ENCODE data around the gene ELMO1.

The ELMO1 gene

DNA sequence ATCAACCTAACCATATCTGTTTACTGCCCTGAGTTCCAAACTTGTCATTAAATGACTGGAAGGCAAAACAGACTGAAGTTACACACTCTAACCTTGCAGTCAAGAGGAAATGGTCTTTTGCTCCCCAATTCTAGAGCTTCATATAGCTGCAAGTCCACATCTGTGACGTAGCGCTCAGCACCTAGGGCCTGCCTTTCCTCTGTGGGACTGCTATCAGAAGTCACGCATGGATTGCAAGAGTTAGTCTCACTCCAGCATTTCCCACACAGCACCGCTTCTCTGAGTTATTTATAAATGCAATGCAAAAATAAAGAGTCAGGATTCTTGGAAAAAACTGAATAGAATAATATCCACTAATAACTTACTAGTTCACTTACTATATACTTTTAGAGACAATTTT lies 96.9 kb downstream of the ELMO1 start:
- DNase-seq (ENCODE audit: insufficient read length) = no peak
- TF ChIP-seq POLR2AphosphoS5 (IDR thresholded peaks at IDR 0.05; ENCODE audit: low read depth, low read length) = no peak
- no peak for TF ChIP-seq POLR2A (IDR thresholded peaks at IDR 0.05; ENCODE audit: low read depth, low read length)
- TF ChIP-seq TAF1 (IDR thresholded peaks at IDR 0.05; ENCODE audit: borderline replicate concordance, low read depth, low read length) = no peak
- no peak for FAIRE-seq

DNA sequence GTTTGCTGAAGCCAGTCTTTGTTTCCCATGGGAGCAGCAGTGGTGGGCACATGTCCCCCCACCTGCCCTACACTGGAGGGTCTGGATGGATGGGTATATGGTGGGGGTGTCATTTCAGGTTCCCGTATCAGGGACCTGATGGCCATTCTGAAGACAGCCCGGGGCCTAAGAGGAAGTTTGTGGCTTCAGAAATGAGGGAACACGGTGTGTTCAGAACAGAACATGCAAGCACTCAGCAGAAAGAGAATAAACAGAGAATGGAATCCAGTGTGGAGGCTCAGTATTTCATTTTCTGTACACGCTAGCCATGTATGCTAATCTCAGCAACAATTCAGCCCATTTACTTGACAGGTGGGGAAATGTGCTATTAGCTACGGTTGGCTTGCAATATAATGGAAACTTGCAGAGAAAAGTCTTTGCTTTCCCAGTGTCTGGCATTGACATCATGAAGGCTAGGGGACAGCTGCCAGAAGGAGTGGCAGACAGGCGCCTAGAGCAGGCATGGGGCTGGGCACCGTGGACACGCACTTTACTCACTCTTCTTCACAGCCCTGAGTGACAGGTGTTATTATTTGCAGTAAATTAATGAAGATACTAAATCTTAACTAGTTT lies 98.6 kb downstream of the ELMO1 start:
- DNase-seq (ENCODE audit: insufficient read length) = no peak
- TF ChIP-seq POLR2A (IDR thresholded peaks at IDR 0.05; ENCODE audit: low read depth, low read length) (no peak), POLR2AphosphoS5 (IDR thresholded peaks at IDR 0.05; ENCODE audit: low read depth, low read length) (no peak), TAF1 (IDR thresholded peaks at IDR 0.05; ENCODE audit: borderline replicate concordance, low read depth, low read length) (no peak)
- FAIRE-seq = peak; percentile 88

DNA sequence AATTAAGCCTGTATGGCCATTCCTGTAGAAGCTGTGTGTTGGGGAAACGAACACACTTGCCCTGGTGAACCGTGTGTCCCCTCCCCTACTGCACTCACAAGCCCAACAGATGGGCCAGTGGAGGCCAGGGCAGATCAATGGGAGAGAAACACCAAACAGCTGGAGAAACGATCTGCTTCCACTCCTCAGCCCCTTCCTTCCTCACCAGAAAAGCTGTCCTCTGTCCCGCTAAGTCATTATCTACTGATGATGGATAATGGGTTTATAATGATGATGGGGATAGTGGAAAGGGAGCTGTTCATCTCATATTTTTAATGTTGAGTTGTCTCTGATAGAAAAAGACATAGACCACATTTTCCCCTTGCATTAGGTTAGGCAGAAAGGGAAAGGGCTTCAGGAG lies 99.7 kb downstream of the ELMO1 start:
- DNase-seq (ENCODE audit: insufficient read length) = no peak
- TF ChIP-seq TAF1 (IDR thresholded peaks at IDR 0.05; ENCODE audit: borderline replicate concordance, low read depth, low read length) (no peak), POLR2A (IDR thresholded peaks at IDR 0.05; ENCODE audit: low read depth, low read length) (no peak), POLR2AphosphoS5 (IDR thresholded peaks at IDR 0.05; ENCODE audit: low read depth, low read length) (no peak)
- FAIRE-seq = no peak

DNA sequence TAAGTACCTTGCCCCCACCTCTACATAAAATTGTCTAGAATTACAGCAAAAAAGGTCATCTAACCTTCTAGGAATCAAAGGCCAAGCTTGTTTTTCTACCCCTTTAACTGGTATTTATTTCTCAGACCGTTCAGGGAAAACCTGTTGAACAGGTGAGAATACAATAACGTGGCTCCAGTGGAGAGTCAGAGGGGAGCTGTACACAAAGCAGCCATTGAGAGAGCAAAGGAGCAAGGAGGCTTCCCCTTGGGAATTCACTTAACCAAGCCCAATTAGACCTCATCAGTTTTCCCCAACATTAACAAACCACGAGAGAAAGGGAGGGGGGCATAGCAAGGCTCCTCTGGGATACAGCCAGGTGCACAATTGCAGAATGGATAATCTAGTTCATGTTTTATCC lies 101.9 kb downstream of the ELMO1 start:
- DNase-seq (ENCODE audit: insufficient read length) (no peak), FAIRE-seq (no peak)
- TF ChIP-seq POLR2AphosphoS5 (IDR thresholded peaks at IDR 0.05; ENCODE audit: low read depth, low read length) (no peak), TAF1 (IDR thresholded peaks at IDR 0.05; ENCODE audit: borderline replicate concordance, low read depth, low read length) (no peak), POLR2A (IDR thresholded peaks at IDR 0.05; ENCODE audit: low read depth, low read length) (no peak)

DNA sequence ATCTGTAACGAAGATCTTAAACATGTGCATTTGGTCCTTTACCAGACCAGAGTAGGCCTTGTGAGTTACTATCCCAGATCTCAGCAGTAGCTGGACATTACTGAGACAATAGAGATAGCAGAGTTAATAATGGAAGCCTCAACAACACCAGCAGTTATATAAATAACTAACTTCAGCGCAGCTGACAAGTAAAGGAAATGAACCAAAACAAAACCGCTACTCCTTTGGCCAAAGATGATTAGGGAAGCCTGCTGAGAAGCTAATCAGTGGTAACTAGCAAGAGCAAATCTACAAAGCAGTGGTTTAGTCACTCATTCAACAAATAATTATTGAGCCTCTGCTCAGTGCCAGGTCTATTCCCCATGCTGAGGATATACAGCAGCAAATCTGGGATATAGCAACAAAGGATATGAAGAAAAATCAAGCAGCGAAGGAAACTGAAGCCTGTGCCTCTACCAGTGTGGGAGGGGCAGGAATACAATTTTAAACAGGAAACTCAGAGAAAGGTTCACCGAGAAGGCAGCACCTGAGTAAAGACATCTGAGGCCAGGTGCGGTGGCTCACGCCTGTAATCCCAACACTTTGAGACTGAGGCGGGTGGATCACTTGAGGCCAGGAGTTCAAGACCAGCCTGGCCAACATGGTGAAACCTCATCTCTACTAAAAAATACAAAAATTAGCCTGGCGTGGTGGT lies 103.6 kb downstream of the ELMO1 start:
- peak; percentile 96 for FAIRE-seq
- TF ChIP-seq POLR2A (IDR thresholded peaks at IDR 0.05; ENCODE audit: low read depth, low read length) = no peak
- no peak for TF ChIP-seq POLR2AphosphoS5 (IDR thresholded peaks at IDR 0.05; ENCODE audit: low read depth, low read length)
- no peak for TF ChIP-seq TAF1 (IDR thresholded peaks at IDR 0.05; ENCODE audit: borderline replicate concordance, low read depth, low read length)
- no peak for DNase-seq (ENCODE audit: insufficient read length)

DNA sequence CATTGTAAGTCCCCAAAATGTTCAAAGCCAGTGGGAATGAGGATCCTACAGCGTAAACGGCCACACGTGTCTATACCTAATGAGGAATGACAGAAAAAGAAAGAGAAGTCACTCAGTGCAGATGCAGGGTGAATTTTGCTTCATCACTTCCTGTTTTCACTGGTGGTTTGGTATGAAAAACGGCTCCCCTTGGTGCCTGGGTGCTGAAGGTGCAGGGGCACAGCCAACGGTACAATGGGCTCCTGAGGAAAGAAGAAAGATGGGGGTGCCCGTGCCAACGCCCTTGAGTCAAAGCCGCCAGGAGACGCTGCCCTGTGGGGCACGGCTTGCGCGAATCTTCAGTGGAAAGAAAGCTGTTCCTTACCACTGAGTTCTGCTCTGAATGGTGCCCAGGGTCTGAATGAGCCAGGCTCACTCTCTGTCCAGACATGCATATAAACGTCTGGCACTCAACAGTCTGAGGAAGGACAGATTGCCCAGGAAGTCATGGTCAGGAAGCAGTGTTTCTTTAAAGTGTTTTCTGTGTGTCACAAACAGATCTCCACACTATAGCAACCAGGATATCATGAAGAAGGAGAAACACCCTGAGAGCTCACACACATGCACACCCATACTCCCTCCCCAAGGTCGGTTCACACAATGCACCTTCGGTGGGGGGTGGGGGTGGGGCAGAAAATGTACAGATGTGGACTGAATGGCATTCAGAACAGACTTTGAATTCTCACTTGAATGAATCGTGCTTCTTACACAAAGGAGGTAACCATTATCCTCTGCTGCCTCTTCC lies 105.8 kb downstream of the ELMO1 start:
- TF ChIP-seq POLR2A (IDR thresholded peaks at IDR 0.05; ENCODE audit: low read depth, low read length) (peak; percentile 57; the same call in 1 of the 2 replicates), POLR2AphosphoS5 (IDR thresholded peaks at IDR 0.05; ENCODE audit: low read depth, low read length) (peak; percentile 78), TAF1 (IDR thresholded peaks at IDR 0.05; ENCODE audit: borderline replicate concordance, low read depth, low read length) (peak; percentile 27; the same call in 1 of the 2 replicates)
- no peak for DNase-seq (ENCODE audit: insufficient read length)
- FAIRE-seq = peak; percentile 94

DNA sequence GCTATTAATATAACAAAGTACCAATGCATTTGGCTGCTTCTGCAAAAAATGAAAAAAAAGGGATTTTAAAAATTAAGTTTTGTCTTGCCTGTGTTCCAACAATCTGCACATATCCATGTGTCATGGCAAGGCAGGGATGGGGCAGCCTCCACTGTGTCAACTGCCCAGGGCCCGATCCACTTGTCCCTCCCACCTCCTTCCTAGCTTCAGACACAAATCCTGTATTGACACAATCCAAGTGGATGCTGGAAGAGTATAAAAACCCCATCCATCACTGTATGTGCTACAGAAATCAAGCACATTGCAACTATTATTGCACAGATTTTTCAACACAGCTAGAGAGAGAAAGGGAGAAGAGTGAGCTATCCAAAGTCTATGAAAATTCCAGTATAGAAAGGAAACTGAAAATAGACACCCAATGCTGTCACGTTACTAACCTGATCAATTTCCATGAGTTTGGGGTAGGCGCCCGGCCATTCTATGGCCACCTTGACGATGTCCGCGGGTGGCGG lies 106.4 kb downstream of the ELMO1 start:
- DNase-seq (ENCODE audit: insufficient read length) (no peak), FAIRE-seq (no peak)
- TF ChIP-seq TAF1 (IDR thresholded peaks at IDR 0.05; ENCODE audit: borderline replicate concordance, low read depth, low read length) (no peak), POLR2A (IDR thresholded peaks at IDR 0.05; ENCODE audit: low read depth, low read length) (no peak), POLR2AphosphoS5 (IDR thresholded peaks at IDR 0.05; ENCODE audit: low read depth, low read length) (no peak)

DNA sequence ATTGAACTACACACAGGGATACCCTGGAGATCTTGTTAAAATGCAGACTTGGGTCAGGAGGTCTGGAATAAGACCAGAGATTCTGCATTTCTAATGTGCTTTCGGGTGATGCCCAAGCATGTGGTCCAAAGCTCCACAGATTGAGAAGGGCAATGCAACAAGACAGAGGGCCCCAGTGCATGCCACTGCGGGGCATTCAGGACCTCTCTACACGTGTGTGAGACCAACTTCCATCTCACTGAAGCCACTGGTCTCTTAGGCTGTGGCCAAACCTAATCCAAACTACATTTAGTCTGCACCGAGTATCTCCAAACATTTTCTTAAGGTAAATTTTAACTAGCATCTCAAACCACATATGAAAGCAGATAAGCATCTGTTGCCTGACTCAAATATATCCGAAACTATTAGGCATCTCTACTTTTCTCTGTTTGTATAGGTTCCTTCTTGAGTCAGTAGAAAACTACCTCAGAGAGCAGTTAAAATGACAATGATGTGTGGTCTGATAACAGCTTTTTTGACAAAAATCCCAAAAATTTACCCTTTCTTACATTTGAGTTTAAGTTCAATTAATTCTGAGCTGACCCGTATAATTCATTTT lies 107.5 kb downstream of the ELMO1 start:
- DNase-seq (ENCODE audit: insufficient read length) (no peak), FAIRE-seq (peak; percentile 92)
- TF ChIP-seq TAF1 (IDR thresholded peaks at IDR 0.05; ENCODE audit: borderline replicate concordance, low read depth, low read length) = no peak
- peak; percentile 69 for TF ChIP-seq POLR2AphosphoS5 (IDR thresholded peaks at IDR 0.05; ENCODE audit: low read depth, low read length)

DNA sequence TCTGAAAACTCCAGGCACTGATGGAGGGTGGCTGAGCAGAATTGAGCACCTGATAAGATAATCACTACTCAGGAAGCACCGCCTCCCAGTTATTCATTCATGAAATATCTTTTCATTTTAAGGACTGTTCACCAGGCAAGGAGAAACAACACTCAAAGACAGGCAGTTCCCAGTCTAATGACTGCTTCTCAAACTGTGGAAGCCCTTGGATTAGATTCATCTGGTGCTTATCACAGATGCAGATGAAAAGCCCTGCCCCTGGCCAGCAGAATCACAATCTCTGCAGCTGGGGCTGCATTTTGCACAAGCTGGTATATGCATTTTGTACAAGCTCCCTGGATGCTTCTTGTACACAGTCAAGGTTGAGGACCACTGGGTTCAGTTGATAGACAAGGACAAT lies 109.7 kb downstream of the ELMO1 start:
- DNase-seq (ENCODE audit: insufficient read length) (no peak), FAIRE-seq (peak; percentile 61)
- TF ChIP-seq POLR2AphosphoS5 (IDR thresholded peaks at IDR 0.05; ENCODE audit: low read depth, low read length) = no peak
- TF ChIP-seq POLR2A (IDR thresholded peaks at IDR 0.05; ENCODE audit: low read depth, low read length) = no peak
- no peak for TF ChIP-seq TAF1 (IDR thresholded peaks at IDR 0.05; ENCODE audit: borderline replicate concordance, low read depth, low read length)

DNA sequence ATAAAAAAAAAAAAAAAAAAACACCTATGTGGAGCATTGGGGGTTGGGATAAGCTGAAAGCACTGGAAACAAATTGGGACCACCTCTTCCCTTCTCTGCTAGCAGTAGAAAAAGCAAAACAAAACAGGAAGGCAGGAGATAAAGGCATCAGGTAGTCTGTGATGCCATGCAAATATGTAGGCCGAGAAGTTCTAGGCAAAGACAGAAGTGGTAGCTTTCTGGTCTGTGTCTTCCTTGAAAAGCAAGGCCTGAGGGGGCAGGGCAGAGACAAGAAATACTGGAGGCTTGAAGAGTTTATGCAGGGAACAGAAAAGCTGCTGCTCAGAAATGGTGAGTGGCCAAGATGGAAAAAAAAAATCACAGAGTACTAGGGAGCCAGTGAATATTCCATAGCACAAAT lies 111.1 kb downstream of the ELMO1 start:
- DNase-seq (ENCODE audit: insufficient read length) (no peak), FAIRE-seq (peak; percentile 40)
- TF ChIP-seq POLR2AphosphoS5 (IDR thresholded peaks at IDR 0.05; ENCODE audit: low read depth, low read length) = no peak
- no peak for TF ChIP-seq TAF1 (IDR thresholded peaks at IDR 0.05; ENCODE audit: borderline replicate concordance, low read depth, low read length)
- no peak for TF ChIP-seq POLR2A (IDR thresholded peaks at IDR 0.05; ENCODE audit: low read depth, low read length)

DNA sequence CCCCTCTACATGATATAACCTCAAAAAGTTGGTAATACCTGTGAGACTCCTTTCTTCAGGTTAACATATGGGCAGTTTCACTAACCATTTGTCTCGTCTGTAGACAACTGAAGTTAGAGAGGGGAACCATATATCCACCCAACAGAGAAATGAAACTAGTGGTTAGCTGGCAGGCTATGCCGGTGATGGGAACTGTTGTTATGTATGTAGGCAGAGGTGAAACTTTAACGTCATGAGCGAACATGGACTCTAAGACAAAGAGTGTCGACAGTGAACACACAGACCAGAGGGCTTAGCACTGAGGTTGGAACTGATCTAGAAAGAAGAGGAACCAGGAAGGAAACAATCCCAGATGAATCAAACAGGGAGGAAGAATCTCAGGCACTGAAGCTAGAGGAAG lies 112.4 kb downstream of the ELMO1 start:
- peak; percentile 99 for FAIRE-seq
- no peak for DNase-seq (ENCODE audit: insufficient read length)

More for the DNA sequence above, 112.4 kb downstream of the ELMO1 start:
- TF ChIP-seq POLR2AphosphoS5 (IDR thresholded peaks at IDR 0.05; ENCODE audit: low read depth, low read length) = peak; percentile 39
- no peak for TF ChIP-seq TAF1 (IDR thresholded peaks at IDR 0.05; ENCODE audit: borderline replicate concordance, low read depth, low read length)
- no peak; the same call in 1 of the 2 replicates for TF ChIP-seq POLR2A (IDR thresholded peaks at IDR 0.05; ENCODE audit: low read depth, low read length)

All from GM12892 (cell line).